M059J (cell line): ENCODE measurements around the gene ABCC8. TPM values are rescaled to one million over a fixed set of nuclear protein-coding genes. Genes with fewer than 3 reads are reported as not detected.
A peak's percentile ranks its signal among the peaks of the same experiment; 100 is the strongest.

Experiments
- DNase-seq: peaks from one replicate; pipeline ENCODE4 v3.0.0-alpha.2; 2012; ENCODE audit warnings: low read depth
- total RNA-seq: library from RNA; depleted of rRNA; stranded (reverse); fragments of >200 nt; shearing (Covaris generic); gene quantifications from 2 replicates; pipeline ENCODE4 v1.2.3, GENCODE V29; 2014

The ABCC8 gene
- total RNA-seq, 1 experiment from 2014 or later, result not detected

GRCh38 chr11:17505146-17505545 lies 28.5 kb upstream of the ABCC8 start:
- DNase-seq, result no peak

GRCh38 chr11:17504330-17505107 lies 27.9 kb upstream of the ABCC8 start:
- peak; percentile 58 for DNase-seq

- no peak for DNase-seq
Observed at GRCh38 chr11:17502630-17503029, 26.0 kb upstream of the ABCC8 start.

- DNase-seq, result no peak
Observed at GRCh38 chr11:17500673-17501072, 24.0 kb upstream of the ABCC8 start.

GRCh38 chr11:17498475-17498874 lies 21.8 kb upstream of the ABCC8 start:
- peak; percentile 24 for DNase-seq

GRCh38 chr11:17498058-17498457 lies 21.4 kb upstream of the ABCC8 start:
- no peak for DNase-seq

GRCh38 chr11:17496406-17496805 lies 19.8 kb upstream of the ABCC8 start:
- DNase-seq, result peak; percentile 27

GRCh38 chr11:17494019-17494418 lies 17.4 kb upstream of the ABCC8 start:
- no peak for DNase-seq

GRCh38 chr11:17490938-17491337 lies 14.3 kb upstream of the ABCC8 start:
- DNase-seq, result no peak

- no peak for DNase-seq
Observed at GRCh38 chr11:17490232-17490631, 13.6 kb upstream of the ABCC8 start.

- no peak for DNase-seq
Observed at GRCh38 chr11:17489751-17490150, 13.1 kb upstream of the ABCC8 start.

GRCh38 chr11:17488563-17488962 lies 11.9 kb upstream of the ABCC8 start:
- DNase-seq, result no peak

GRCh38 chr11:17486646-17487045 lies 10.0 kb upstream of the ABCC8 start:
- DNase-seq, result no peak

- DNase-seq, result no peak
Observed at GRCh38 chr11:17483505-17483904, 6.9 kb upstream of the ABCC8 start.

- DNase-seq, result no peak
Observed at GRCh38 chr11:17481905-17482304, 5.3 kb upstream of the ABCC8 start.

GRCh38 chr11:17479284-17480214 lies 2.9 kb upstream of the ABCC8 start:
- DNase-seq, result peak; percentile 16

- no peak for DNase-seq
Observed at GRCh38 chr11:17478070-17478469, 1.4 kb upstream of the ABCC8 start.

GRCh38 chr11:17477361-17477760 lies 716 bp upstream of the ABCC8 start:
- no peak for DNase-seq

GRCh38 chr11:17477084-17477333 lies 364 bp upstream of the ABCC8 start:
- no peak for DNase-seq

- no peak for DNase-seq
Observed at GRCh38 chr11:17475666-17476316, 854 bp downstream of the ABCC8 start.

- DNase-seq, result peak; percentile 30
Observed at GRCh38 chr11:17473071-17473744, 3.4 kb downstream of the ABCC8 start.

GRCh38 chr11:17472467-17472866 lies 4.2 kb downstream of the ABCC8 start:
- DNase-seq, result no peak
